ENCODE results near the gene ZFAND3.

DNA sequence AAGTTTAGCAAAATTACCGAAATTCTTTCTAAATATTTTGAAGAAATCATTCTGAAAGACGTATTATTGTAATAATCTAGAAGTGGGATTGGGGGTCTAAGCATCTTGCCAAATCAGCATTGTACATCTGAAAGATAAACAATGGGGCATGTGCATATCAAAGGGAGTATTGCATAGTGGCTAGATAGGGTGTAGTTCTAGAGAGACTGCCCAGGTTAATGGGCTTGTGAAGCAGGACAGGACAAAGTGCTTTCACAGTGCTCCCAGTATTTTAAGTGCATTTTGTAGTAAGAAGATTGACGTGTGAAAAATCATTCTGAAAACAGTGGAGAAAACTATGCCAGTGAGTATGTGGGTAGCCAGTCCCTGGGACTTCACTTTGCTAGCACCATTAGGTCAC is 236.8 kb downstream of the ZFAND3 start:
- TF ChIP-seq, protein P1, sequence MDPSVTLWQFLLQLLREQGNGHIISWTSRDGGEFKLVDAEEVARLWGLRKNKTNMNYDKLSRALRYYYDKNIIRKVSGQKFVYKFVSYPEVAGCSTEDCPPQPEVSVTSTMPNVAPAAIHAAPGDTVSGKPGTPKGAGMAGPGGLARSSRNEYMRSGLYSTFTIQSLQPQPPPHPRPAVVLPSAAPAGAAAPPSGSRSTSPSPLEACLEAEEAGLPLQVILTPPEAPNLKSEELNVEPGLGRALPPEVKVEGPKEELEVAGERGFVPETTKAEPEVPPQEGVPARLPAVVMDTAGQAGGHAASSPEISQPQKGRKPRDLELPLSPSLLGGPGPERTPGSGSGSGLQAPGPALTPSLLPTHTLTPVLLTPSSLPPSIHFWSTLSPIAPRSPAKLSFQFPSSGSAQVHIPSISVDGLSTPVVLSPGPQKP (IDR thresholded peaks at IDR 0.05; ENCODE audit: low read depth, low read length), result no peak
- no peak for TF ChIP-seq CTCF (IDR thresholded peaks at IDR 0.05)
- TF ChIP-seq E2F6 (IDR thresholded peaks at IDR 0.05; ENCODE audit: borderline replicate concordance, low read depth), result no peak
- no peak for TF ChIP-seq KDM1A (IDR thresholded peaks at IDR 0.05; ENCODE audit: low read depth)
- no peak for TF ChIP-seq NR3C1 (IDR thresholded peaks at IDR 0.05)
- TF ChIP-seq, protein P2, sequence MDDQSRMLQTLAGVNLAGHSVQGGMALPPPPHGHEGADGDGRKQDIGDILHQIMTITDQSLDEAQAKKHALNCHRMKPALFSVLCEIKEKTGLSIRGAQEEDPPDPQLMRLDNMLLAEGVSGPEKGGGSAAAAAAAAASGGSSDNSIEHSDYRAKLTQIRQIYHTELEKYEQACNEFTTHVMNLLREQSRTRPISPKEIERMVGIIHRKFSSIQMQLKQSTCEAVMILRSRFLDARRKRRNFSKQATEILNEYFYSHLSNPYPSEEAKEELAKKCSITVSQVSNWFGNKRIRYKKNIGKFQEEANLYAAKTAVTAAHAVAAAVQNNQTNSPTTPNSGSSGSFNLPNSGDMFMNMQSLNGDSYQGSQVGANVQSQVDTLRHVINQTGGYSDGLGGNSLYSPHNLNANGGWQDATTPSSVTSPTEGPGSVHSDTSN (IDR thresholded peaks at IDR 0.05), result no peak
- TF ChIP-seq JUNB (IDR thresholded peaks at IDR 0.05), result no peak
- TF ChIP-seq NFE2L2 (conservative IDR thresholded peaks at IDR 0.05; ENCODE audit: low read length), result no peak
- no peak for TF ChIP-seq BHLHE40 (IDR thresholded peaks at IDR 0.05; ENCODE audit: low read depth, low read length)

Data from A549 (cell line).